GM23338 (cell line): Measurements from ENCODE around the gene KISS1.

Experiments
- CREB1 ChIP-seq: fragments of 250-450 bp; sonication (Bioruptor Pico); IDR thresholded peaks from 2 replicates; pipeline ENCODE4 v1.5.0; 2020; ENCODE audit warnings: low read depth, mild to moderate bottlenecking, moderate library complexity
- ETS1 ChIP-seq: IDR thresholded peaks from 2 replicates; pipeline ENCODE4 v1.6.1; 2016; ENCODE audit warnings: antibody characterized with exemption
- EZH2 ChIP-seq: fragments of 200-600 bp; sonication (generic); IDR thresholded peaks from one replicate; pipeline ENCODE4 v1.8.0; 2017; ENCODE audit warnings: antibody characterized with exemption, mild to moderate bottlenecking, low read depth; ENCODE audit not compliant: unreplicated experiment
- EZH2phosphoT487 ChIP-seq: fragments of 200-600 bp; sonication (generic); IDR thresholded peaks from one replicate; pipeline ENCODE4 v1.8.1; 2018; ENCODE audit warnings: antibody characterized with exemption; ENCODE audit not compliant: unreplicated experiment
- JUNB ChIP-seq: IDR thresholded peaks from one replicate; pipeline ENCODE4 v1.6.1; 2016; ENCODE audit warnings: antibody characterized with exemption; ENCODE audit not compliant: unreplicated experiment
- POLR2AphosphoS5 ChIP-seq: IDR thresholded peaks from 2 replicates; pipeline ENCODE4 v1.6.1; 2016; ENCODE audit warnings: antibody characterized with exemption, low read depth
- ZNF114 ChIP-seq: fragments of 250-450 bp; sonication (Bioruptor Pico); IDR thresholded peaks from 2 replicates; pipeline ENCODE4 v1.5.0; 2020; ENCODE audit warnings: mild to moderate bottlenecking, moderate library complexity
- TF ChIP-seq, protein P1 (sequence below), 2 experiments: fragments of 200-600 bp in 1 of 2; sonication (generic) in 1 of 2; conservative IDR thresholded peaks; 2 replicates each; pipeline versions ENCODE4 v1.5.1 to v1.6.1; 2016 to 2017; ENCODE audit warnings: antibody characterized with exemption in 2 of 2, low read depth in 2 of 2, mild to moderate bottlenecking in 2 of 2, moderate library complexity in 1 of 2
- TF ChIP-seq, protein P2 (sequence below): IDR thresholded peaks from one replicate; pipeline ENCODE4 v1.6.1; 2018; ENCODE audit warnings: antibody characterized with exemption; ENCODE audit not compliant: unreplicated experiment

DNA sequence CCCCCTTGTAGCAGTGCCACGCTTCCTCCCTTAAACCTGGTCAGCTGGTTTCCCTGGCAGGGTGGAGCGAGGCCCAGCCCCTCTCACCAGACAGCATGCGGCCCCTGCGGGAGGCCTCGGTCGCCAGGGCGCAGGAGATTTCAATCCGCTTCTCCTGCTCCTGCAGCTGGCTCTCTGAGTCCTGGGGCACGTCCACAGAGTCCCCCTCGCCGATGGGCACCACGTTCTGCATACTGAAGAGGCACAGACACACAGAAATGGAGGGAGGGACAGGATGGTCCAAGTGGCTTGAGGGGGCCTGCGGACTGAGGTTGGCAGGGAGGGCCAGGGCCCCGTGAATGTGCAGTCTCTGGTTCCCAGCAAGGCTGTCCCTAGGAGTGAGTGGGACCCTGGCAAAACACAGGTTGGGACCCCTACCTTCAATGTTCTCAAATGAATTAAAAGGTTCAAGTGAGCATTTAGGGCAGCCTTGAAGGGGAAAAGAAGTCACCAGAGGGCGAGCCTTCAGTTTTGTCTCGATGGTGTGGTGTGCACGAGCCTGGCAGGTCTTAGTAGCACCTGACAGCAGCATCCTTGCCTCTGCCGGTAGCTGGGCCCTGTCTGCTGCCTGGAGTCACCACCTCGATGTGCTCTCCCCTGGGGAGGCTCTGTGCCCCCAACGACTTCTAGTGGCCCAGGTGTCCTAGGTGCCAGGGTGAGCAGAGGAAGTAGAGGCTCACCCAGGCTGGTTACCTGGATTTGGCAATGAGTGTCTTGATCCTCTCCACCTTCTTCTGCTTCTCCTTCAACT, 31.9 kb upstream of the KISS1 start:
- TF ChIP-seq, protein P1, sequence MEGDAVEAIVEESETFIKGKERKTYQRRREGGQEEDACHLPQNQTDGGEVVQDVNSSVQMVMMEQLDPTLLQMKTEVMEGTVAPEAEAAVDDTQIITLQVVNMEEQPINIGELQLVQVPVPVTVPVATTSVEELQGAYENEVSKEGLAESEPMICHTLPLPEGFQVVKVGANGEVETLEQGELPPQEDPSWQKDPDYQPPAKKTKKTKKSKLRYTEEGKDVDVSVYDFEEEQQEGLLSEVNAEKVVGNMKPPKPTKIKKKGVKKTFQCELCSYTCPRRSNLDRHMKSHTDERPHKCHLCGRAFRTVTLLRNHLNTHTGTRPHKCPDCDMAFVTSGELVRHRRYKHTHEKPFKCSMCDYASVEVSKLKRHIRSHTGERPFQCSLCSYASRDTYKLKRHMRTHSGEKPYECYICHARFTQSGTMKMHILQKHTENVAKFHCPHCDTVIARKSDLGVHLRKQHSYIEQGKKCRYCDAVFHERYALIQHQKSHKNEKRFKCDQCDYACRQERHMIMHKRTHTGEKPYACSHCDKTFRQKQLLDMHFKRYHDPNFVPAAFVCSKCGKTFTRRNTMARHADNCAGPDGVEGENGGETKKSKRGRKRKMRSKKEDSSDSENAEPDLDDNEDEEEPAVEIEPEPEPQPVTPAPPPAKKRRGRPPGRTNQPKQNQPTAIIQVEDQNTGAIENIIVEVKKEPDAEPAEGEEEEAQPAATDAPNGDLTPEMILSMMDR (conservative IDR thresholded peaks at IDR 0.05; ENCODE audit: low read depth in 2 of 2): no peak
- no peak for TF ChIP-seq EZH2
- no peak for TF ChIP-seq POLR2AphosphoS5
- TF ChIP-seq, protein P2, sequence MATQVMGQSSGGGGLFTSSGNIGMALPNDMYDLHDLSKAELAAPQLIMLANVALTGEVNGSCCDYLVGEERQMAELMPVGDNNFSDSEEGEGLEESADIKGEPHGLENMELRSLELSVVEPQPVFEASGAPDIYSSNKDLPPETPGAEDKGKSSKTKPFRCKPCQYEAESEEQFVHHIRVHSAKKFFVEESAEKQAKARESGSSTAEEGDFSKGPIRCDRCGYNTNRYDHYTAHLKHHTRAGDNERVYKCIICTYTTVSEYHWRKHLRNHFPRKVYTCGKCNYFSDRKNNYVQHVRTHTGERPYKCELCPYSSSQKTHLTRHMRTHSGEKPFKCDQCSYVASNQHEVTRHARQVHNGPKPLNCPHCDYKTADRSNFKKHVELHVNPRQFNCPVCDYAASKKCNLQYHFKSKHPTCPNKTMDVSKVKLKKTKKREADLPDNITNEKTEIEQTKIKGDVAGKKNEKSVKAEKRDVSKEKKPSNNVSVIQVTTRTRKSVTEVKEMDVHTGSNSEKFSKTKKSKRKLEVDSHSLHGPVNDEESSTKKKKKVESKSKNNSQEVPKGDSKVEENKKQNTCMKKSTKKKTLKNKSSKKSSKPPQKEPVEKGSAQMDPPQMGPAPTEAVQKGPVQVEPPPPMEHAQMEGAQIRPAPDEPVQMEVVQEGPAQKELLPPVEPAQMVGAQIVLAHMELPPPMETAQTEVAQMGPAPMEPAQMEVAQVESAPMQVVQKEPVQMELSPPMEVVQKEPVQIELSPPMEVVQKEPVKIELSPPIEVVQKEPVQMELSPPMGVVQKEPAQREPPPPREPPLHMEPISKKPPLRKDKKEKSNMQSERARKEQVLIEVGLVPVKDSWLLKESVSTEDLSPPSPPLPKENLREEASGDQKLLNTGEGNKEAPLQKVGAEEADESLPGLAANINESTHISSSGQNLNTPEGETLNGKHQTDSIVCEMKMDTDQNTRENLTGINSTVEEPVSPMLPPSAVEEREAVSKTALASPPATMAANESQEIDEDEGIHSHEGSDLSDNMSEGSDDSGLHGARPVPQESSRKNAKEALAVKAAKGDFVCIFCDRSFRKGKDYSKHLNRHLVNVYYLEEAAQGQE: no peak
- no peak for TF ChIP-seq EZH2phosphoT487
- TF ChIP-seq JUNB: no peak
- no peak for TF ChIP-seq ZNF114 (CRISPR knock-in tag)
- no peak for TF ChIP-seq ETS1
- no peak for TF ChIP-seq CREB1 (CRISPR knock-in tag)
